HG03280 (cell line): ENCODE measurements around the gene MPZL2.

Experiments
- ATAC-seq: cut with Tn5 transposase; IDR thresholded peaks from one replicate; pipeline ENCODE4 v1.9.1; 2021; ENCODE audit warnings: mild to moderate bottlenecking, moderate library complexity; ENCODE audit not compliant: unreplicated experiment

The MPZL2 gene

DNA sequence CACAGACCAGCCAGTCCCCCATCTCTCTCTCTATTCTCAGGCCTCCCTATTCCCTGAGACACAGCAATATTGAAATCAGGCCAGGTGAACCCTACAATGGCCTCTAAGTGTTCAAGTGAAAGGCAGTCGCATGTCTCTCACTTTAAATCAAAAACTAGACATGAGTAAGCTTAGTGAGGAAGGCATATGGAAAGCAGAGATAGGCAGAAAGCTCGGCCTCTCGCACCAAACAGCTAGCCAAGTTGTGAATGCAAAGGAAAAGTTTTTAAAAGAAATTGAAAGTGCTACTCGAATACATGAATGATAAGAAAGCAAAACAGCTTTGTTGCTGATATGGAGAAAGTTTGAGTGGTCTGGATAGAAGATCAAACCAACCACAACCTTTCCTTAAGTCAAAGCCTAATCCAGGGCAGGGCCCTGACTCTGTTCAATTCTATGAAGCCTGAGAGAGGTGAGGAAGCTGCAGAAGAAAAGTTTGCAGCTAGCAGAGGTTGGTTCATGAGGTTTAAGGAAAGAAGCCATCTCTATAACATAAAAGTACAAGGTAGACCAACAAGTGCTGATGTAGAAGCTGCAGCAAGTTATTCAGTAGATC is 19.8 kb upstream of the MPZL2 start:
- no peak for ATAC-seq

DNA sequence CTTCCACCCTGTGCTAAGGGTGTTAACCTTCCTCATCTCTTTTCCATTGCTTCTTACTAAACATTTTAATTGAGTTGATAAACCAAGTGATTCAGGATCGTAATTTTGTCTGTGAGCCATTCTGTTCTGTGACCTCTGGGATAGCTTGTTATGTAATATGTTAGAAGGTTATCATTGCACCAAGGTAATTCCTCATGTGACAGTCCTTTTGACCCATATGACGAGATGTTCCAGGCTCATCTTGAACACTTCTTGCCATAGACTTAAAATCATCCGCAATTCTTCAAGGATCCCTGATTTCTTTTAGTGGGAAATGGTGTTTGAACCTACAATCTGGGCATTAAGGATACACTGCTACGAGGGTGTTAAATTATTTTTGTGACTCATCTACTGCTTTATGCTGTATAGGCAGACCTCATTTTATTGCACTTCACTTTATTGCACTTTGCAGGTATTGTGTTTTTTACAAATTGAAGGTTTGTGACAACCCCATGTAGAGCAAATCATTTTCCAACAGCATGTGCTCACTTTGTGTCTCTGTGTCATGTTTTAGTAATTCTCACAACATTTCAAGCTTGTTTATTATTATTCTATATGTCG is 19.0 kb upstream of the MPZL2 start:
- ATAC-seq = no peak

DNA sequence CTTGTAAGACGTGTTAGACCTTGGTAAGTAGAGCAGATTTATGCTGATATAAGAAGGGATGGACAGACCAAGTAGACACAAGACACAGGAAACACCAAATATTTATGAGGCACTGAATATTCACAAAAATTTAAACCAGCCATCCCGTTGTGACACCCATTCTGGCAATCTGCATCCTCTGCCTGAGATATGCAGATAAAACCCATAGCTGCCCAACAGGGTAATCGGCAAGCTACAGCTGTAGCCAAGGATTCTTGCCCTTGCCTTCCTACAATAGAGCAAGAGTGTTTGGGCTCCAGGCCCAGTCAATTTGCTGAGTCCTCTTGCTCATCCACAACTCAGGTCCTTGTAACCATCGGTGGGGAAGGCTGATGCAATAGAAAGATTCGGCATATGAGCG is 18.5 kb upstream of the MPZL2 start:
- ATAC-seq = no peak

DNA sequence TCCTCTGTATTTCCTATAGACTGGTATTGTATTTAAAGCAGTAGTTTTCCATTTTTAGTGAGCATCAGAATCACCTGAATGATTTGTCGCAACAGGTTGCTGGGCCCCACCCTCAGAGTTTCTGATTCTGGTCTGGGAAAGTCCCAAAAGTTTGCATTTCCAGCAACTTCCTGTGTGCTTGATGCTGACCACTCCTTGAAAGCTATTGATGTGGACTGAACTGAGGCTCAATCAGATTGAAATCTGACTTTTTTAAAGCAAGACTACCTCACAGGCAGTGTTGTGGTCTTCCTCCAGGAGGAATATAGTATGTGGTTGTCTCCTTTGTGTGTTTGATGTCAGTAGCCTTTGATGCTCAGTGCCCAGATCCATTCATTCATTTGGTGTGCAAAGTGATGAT is 17.2 kb upstream of the MPZL2 start:
- ATAC-seq = no peak

DNA sequence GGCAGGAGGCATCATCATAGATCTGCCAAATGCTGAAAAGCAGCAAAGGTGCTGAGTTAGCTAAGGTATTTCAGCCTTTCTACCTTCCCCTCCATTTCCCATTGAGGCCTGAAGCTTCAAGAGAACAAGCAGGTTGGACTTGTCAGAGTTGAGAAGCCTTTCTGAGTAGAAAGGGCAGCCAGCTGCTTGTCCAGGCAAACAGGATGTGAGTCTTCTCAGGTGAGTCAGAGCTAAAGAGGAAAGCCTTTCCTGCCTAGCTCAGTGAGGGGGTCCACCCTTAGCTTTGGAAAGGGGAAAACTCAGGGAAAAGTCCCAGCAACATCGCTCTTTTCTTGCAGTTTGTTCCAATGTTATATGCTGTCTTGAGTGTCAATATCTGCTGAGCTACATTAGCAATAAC is 13.2 kb upstream of the MPZL2 start:
- ATAC-seq = no peak

DNA sequence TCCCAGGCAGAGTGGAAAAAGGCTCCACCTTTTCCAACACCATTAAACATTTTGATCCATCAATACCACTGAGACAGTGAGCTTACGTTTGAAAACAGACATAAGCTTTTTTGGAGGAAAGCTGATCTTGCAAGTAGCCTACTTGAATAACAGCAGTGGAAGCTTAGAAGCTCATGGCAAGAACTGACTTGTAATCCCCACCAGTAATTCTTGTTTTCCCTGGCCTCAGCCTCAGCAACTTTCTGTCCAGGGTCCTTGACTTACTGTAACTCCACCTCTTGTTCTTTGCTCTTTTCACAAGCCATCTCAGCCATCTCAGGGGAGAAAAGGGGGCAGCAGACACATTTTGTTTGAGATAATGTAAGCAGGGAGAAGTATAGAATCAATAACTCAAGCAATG is 12.3 kb upstream of the MPZL2 start:
- ATAC-seq = no peak

DNA sequence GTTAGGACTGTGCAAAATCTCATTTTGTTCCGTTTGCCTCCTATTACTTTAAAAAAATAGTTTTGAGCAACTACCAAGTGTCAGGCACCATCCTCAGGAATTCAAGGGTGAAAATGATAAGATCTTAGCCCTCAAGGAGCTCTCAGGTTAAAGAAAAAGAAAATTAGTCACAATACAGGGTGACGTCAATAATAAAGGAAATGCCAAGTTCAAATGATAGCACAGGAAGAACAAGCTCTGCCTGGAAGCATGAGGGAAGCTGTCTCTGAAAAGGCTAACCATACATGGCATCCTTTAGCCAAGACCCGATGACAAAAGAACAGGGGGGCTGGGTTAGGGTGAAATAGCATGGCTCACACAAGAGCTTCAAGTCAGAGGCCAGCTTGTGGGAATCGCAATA is 11.1 kb upstream of the MPZL2 start:
- no peak for ATAC-seq

DNA sequence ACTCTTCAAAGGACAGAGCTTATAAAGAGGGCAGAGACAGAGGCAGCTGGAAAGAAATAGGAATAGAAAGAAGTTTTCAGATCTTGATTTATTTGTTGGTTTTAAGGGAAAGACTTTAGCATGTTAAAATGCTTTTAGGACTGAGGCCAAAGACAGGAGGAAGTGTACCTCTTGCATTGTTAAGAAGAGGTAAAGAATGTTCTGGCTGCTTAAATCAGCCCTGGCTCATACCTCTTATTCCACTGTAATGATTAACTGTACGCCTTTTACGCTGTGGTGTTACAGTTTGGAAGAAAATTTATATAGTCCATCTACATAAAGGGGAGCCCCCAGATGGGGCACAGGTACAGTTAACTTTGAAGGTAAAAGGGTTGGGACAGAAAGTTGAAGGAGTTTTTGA is 10.1 kb upstream of the MPZL2 start:
- ATAC-seq = no peak

DNA sequence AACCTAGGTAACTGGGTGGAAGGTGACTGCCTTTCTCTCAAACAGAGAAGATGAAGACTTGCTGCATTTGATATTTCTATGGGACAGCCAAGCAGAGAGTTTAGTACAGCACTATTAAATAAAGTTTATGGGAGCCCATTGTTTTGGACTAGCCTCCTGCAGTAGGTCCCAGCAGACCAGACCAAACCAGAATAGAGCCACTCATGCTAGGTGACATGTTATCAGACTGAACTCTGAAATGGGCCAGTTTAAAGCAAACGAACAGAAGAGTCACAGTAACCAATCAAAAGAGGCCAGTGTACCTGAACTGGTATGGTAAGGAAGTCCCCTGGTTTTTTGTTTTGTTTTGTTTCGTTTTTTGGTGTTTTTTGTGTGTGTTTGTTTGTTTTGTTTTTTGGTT is 7.9 kb upstream of the MPZL2 start:
- ATAC-seq = no peak

DNA sequence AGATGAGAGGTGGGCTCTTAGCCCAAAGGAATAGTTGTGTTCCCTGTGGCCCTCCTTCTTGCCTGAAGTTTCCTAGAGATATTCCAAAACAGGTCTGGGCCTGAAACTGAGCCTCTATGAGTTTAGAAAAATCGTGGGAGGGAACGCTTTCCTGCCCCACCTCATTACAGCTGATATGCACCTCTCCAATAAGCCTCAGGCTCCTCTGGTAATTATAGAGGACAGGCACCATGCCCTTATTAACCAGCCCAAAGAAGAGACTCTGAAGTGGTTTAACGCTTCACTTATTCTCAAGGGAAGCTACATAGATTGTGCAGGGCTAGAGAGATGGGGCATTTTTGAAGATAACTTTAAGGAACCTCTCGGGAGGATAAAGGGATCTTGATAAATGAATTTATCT is 3.4 kb upstream of the MPZL2 start:
- no peak for ATAC-seq

DNA sequence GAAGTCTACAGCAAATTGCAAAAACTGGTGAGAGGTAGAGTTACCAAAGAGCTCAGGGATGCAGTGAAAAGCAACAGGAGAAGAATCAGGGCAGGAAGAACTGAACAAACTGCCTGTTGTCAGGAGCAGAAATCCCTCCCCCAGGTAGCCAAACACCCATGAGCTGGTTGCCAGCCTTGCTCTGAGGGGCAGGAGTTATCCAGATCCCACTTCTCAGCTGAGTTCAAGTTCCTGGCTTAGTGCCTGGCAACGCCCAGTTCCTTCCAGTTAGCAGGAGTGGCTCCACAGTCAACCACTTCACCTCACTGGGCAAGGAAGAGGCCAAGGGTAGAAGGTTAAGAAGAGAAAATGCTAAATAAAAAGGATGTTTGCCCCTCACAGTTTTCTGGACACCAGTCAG is 1.9 kb upstream of the MPZL2 start:
- ATAC-seq = no peak

DNA sequence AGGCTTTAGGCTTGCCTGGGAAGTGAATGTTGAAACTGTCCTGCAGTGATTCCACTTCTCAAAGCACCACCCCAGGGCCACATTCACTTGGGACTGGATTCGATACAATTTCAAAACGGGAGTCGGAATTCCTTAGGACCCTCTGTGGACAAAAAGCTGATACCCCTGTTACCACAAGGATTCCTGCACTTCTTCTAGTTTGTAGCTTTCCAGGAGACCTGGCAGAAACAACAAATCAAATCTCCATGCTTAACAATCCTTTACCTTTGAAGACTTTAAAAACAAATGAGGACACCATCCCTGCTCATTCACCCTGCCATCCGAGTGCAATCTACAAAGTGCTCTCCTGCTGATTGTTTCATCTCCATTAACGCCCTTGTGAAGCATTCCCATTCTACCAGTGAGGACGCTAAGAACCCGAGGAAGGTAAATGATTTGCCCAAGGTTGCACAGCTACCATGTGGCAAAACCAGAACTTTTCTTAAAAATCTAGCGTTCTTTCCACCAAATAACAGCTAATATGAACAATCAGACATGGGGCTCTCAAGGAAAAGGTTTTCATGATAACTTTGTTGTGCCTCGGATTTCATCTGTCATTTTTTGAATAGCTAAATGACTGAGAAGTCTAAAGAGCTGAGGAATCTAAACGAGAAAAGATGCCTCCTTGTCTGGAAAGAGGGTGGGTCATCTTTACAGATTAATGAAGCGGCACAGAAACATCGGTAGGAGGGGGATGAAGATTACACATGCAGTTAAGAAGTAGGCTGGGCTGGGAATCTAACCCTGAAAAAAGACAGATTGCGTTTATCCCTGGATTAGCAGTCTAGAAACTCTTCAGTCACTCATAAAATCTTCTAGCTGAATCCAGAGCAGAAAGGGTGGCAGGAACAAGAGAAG is 720 bp upstream of the MPZL2 start:
- ATAC-seq = no peak

DNA sequence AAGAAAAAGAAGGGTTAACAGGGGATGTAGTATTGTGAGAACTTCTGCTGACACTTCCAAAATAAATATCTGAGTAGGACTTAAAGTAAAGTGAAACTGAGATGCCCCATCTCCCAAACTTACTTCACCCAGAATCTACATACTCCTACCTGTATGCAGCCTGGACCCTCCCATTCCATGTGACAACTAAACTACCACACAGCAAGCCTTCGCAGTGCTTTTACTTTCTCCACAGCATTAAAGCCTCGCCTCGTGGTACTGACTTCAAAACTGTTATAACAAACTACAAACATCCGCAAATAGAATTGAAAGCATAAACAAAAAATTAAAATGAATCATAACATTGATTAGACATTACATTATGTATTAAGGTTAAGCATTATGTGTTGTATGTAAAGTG is 985 bp downstream of the MPZL2 start:
- ATAC-seq = no peak

DNA sequence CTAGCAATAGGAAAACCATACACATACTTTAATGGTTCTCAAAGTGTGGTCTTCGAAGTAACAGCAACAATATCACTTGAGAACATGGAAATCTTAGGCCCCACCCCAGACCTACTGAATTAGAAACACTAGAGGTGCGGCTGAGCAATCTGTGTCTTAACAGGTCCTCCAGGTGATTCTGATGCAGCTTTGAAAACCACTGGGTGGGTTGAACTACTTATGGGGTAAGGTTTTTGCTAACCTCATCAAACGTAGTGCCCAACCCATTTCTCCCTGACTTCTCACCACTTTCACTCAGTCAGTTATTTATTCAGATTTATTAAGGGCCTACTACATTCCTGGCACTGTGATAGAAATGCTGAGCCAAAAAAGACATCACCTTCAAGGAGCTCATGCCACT is 3.7 kb downstream of the MPZL2 start:
- ATAC-seq = no peak

DNA sequence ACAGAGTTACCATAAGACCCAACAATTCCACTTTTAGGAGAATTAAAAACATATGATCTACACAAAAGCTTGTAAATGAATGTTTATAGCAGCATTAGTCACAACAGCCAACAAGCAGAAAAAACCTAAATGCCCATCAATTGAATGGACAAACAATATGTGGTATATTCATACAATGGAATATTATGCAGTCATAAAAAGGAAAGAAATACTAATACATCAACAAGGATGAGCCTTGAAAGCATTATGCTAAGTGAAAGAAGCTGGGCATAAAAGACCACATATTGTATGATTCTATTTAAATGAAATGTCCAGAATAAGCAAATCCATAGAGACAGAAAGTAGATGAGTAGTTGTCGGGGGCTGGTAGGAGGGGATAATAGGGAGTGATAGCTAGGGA is 5.0 kb downstream of the MPZL2 start:
- ATAC-seq = no peak

DNA sequence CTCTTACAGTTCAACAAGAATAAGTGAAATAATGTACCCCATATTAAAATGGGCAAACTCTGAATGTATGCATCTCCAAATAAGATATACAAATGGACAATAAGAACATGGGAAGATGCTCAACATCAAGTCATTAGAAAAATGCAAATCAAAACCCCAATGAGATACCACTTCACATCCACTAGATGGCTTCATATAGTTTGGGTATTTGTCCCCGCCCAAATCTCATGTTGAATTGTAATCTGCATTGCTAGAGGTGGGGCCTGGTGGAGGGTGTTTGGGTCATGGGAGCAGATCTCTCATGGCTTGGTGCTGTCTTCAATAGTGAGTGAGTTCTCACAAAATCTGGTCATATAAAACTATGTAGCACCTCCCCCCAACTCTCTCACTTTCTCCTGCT is 5.7 kb downstream of the MPZL2 start:
- no peak for ATAC-seq

DNA sequence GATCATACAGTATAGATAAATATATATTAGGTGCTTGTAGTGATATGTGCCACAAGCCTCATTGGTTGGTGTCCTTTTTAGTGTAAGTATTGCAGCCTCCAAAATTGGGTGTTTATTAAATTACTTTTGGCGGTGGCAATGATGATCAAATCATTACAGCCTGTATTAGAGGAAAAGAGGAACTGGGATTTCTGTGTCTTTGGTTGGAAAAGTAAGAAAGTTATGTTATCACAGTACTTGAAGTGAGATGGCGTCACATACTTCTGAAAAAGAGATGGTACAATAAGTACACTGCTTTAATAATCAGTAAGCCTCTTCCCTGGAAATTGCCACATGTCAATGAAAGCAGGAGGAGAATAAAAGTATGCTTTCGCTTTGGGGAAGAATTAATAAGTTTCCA is 11.4 kb downstream of the MPZL2 start:
- ATAC-seq = no peak

DNA sequence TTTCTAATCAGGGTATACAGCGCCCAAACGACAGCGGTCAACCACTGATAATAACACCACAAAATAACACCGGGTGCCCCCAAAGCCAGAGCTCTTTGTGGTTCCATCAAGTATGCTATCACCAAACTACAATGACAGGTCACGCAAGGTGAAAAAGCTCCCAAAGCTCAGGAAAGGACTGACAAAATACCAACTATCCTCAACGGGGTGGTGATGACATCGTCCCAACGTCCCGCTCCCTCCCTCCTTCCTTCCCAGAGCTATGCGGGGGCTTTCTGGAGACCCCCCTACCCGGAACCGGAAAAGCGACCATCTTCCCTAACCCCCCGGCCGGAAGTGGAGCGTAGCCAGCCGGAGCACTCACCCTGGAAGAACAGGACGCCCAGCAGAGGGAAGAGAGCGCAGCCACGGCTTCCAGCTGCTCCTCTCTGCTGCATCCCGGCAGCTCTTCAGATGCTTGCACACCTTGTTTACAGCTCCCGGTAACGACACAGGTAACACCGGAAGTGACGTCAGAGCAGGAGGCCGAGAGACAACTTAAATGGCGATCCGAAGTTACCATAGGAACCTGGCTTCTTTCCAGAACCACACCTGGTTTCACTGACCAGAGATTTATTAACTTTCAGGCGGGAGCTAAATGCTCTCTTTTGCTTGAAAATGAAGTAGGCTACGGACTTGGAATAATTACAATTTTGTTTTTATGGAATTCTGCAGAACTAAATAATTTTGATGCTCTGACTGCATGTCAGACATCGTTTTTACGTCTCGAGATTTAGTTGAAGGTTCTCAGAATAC is 12.0 kb downstream of the MPZL2 start, which contains the start of gene MPZL3:
MPZL3 (minus strand) TSS at position 508 of the 795 bp plus-strand sequence; CDS start at position 437, 71 bp downstream.
- peak; percentile 84 for ATAC-seq

DNA sequence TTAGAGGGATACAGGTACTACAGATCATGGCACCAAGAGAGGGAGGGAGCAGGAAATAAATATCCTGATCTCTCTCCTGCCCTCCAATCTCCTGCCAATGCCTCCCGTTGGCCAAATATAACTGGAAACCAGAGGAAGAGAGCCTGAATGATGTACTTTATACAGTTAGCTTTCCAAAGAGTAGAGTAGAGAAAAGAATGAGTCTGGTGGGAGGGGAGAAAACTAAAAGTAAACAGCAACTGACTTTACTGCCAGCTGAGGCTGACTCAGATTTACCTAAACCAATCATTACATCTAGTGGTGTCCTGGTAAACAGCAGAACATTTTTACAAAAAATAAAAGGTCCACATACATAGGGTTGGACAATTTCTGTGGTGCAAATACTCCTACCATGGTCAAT is 17.1 kb downstream of the MPZL2 start:
- ATAC-seq = no peak

DNA sequence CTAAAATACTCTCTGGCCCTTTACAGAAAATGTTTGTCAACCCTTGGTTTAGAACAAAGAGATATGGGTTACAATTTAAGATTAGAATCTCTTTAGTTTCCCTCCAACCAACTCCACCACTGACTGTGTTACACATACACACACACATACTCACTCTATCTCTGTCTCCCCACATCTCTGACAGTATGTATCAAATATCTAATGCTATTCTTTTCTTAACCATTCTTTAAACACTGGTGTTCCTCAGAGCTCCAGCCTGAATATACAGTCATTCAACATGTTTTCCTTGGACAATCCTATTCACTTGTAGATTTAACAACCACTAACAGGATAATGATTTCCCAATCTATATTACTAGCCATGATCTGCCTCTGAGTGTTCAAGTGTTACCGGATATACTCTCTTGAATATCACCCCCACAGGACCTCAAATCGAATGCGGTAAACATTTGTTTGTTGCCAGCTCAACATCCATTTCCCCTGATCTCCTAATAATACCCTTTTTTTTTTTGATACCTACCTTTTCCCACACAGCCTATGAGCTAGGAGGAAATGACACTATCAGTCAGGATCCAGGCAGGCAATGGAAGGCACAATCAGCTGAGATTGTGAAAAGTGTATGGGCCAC is 18.0 kb downstream of the MPZL2 start:
- ATAC-seq = no peak
